ENCODE measurements around the gene NOL7. TPM values are rescaled to one million over a fixed set of nuclear protein-coding genes. Genes with fewer than 3 reads are reported as not detected.

Gene NOL7
- total RNA-seq, 1 experiment from 2014 or later: 102 TPM

DNA sequence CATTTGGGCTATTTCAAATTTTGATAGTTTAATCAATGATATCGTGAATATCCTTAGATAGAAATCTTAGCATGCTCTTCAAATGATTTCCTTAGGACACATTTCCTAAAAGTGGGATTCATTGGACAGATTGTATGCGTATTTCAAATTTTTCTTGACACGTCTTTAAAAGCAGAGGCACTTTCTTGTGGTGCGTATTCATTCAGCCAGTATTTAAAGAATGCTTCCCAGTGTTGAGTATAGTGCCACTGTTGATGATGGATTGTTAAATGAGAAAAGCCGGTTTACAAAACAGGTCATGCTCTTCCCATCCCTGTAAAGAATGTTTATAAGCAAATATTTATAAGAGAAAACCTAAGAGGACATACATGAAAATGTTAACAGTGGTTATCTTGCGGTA is 15.1 kb upstream of the NOL7 start:
- Histone ChIP-seq H3K27me3 (replicated peaks; ENCODE audit: insufficient read depth, low read depth, low read length, poor library complexity) (no peaks in the 10 kb centered on the region), H3K27ac (ENCODE audit: low read depth, low read length, poor library complexity, severe bottlenecking) (no peak overlapping the region), H3K36me3 (ENCODE audit: insufficient read depth, low read length, poor library complexity, severe bottlenecking) (peaks cover 5% of the 10 kb centered on the region), H3K9me3 (ENCODE audit: low read depth, low read length, poor library complexity, severe bottlenecking) (no peaks in the 10 kb centered on the region), H3K4me3 (ENCODE audit: low read depth, low read length, poor library complexity, severe bottlenecking) (no peak overlapping the region), H3K4me1 (ENCODE audit: insufficient read depth, low read length, poor library complexity, severe bottlenecking) (no peaks in the 10 kb centered on the region)
- ChIA-PET POLR2A (ENCODE audit: low non-redundant PET) (no interaction called here), CTCF (no interaction called here)
- no peak for DNase-seq (ENCODE audit: low spot score)
- TF ChIP-seq, protein P1, sequence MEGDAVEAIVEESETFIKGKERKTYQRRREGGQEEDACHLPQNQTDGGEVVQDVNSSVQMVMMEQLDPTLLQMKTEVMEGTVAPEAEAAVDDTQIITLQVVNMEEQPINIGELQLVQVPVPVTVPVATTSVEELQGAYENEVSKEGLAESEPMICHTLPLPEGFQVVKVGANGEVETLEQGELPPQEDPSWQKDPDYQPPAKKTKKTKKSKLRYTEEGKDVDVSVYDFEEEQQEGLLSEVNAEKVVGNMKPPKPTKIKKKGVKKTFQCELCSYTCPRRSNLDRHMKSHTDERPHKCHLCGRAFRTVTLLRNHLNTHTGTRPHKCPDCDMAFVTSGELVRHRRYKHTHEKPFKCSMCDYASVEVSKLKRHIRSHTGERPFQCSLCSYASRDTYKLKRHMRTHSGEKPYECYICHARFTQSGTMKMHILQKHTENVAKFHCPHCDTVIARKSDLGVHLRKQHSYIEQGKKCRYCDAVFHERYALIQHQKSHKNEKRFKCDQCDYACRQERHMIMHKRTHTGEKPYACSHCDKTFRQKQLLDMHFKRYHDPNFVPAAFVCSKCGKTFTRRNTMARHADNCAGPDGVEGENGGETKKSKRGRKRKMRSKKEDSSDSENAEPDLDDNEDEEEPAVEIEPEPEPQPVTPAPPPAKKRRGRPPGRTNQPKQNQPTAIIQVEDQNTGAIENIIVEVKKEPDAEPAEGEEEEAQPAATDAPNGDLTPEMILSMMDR (conservative IDR thresholded peaks at IDR 0.05; ENCODE audit: low read depth, low read length): no peak
- TF ChIP-seq EZH2 (IDR thresholded peaks at IDR 0.05; ENCODE audit: borderline replicate concordance, low read depth, low read length, poor library complexity, severe bottlenecking): no peak
- no TSS peak for BruUV-seq (replicated peaks)
- intact Hi-C loops (cut with micrococcal nuclease; ENCODE audit: unreplicated experiment): no loop called here

DNA sequence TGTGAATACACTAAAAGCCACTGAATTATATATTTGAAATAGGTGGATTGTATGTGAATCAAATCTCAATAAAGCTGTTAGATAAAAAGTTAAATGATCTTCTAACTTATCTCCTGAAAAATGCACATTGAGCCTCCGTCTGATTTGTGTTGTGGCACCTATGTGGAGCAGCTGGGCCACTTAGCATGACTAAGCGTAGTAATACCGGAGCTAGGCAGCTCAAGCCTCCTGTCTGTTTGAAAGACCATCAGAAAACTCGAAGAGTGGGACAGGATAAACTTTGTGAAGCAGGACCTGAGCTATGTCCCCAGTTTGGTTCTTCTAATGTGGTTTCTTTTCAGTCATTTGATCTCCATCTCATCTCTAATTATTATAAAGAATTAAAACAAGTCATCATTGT is 11.0 kb upstream of the NOL7 start:
- no peaks in the 10 kb centered on the region for H3K4me1 ChIP-seq (ENCODE audit: insufficient read depth, low read length, poor library complexity, severe bottlenecking)
- no peak overlapping the region for H3K27ac ChIP-seq (ENCODE audit: low read depth, low read length, poor library complexity, severe bottlenecking)
- H3K4me3 ChIP-seq (ENCODE audit: low read depth, low read length, poor library complexity, severe bottlenecking): no peak overlapping the region
- no peaks in the 10 kb centered on the region for H3K36me3 ChIP-seq (ENCODE audit: insufficient read depth, low read length, poor library complexity, severe bottlenecking)
- H3K9me3 ChIP-seq (ENCODE audit: low read depth, low read length, poor library complexity, severe bottlenecking): no peaks in the 10 kb centered on the region
- ChIA-PET CTCF (no interaction called here), POLR2A (ENCODE audit: low non-redundant PET) (no interaction called here)
- H3K27me3 ChIP-seq (replicated peaks; ENCODE audit: insufficient read depth, low read depth, low read length, poor library complexity): no peaks in the 10 kb centered on the region
- intact Hi-C loops (cut with micrococcal nuclease; ENCODE audit: unreplicated experiment): no loop called here
- BruUV-seq (replicated peaks): no TSS peak
- TF ChIP-seq, protein P1 (conservative IDR thresholded peaks at IDR 0.05; ENCODE audit: low read depth, low read length): no peak
- TF ChIP-seq EZH2 (IDR thresholded peaks at IDR 0.05; ENCODE audit: borderline replicate concordance, low read depth, low read length, poor library complexity, severe bottlenecking): no peak
- DNase-seq (ENCODE audit: low spot score): no peak

DNA sequence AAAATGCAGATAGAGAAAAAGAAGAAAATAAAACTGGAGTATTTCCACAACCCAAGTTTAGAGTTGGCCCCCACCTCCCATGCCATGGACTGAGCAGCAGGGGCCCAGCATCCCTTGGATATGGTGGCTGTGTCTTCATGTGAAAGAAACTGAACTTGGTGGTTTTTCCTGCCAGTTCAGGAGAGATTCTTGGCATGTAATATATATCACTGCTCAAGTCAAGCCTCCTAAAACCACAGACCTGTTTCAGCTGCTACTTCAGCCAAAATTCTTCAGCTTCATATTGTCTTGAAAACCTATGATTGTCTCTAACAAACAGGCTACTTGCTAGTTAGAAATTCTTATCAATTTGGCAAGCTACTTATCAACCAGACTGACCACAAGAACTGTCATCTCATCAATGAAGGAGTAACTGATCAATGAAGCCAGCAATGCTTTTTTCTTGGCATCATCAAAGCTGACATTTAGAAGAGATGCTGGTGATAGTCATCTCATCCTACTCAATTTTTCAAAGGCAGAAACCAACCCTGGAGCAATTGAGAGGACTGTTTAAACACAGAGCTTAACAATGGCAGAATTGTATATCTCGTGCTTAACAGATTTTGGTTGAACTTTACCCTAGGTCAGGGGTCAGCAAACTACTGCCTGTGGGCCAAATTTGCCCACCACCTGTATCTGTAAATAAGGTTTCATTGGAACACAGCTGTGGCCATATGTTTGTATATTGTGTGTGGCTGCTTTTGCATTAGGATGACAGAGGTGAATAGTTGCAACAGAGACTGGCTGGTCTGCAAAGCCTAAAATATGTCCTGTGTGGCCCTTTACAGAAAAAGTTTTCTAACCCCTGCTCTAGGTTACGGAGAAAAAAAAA is 10.4 kb upstream of the NOL7 start:
- H3K36me3 ChIP-seq (ENCODE audit: insufficient read depth, low read length, poor library complexity, severe bottlenecking): no peaks in the 10 kb centered on the region
- H3K27me3 ChIP-seq (replicated peaks; ENCODE audit: insufficient read depth, low read depth, low read length, poor library complexity): no peaks in the 10 kb centered on the region
- CTCF ChIA-PET: no interaction called here
- DNase-seq (ENCODE audit: low spot score): no peak
- no peak overlapping the region for H3K4me3 ChIP-seq (ENCODE audit: low read depth, low read length, poor library complexity, severe bottlenecking)
- intact Hi-C loops (cut with micrococcal nuclease; ENCODE audit: unreplicated experiment): no loop called here
- BruUV-seq (replicated peaks): no TSS peak
- H3K9me3 ChIP-seq (ENCODE audit: low read depth, low read length, poor library complexity, severe bottlenecking): no peaks in the 10 kb centered on the region
- TF ChIP-seq, protein P1 (conservative IDR thresholded peaks at IDR 0.05; ENCODE audit: low read depth, low read length): no peak
- TF ChIP-seq EZH2 (IDR thresholded peaks at IDR 0.05; ENCODE audit: borderline replicate concordance, low read depth, low read length, poor library complexity, severe bottlenecking): no peak
- H3K27ac ChIP-seq (ENCODE audit: low read depth, low read length, poor library complexity, severe bottlenecking): no peak overlapping the region
- no peaks in the 10 kb centered on the region for H3K4me1 ChIP-seq (ENCODE audit: insufficient read depth, low read length, poor library complexity, severe bottlenecking)
- POLR2A ChIA-PET (ENCODE audit: low non-redundant PET): interaction anchor here (0.7 kb wide), 1 partner anchor 215 kb away, joined by 4 read pairs; no protein-coding TSS in a partner anchor

All from A673 (cell line).